Activated CD8-positive, alpha-beta memory T cell treated with anti-CD3 and anti-CD28 coated beads, Interleukin-2, amount 50 U/mL, for 48 hours (primary cell): ENCODE measurements around the gene PRAF2.
A peak's percentile ranks its signal among the peaks of the same experiment; 100 is the strongest.

Experiments used
- DNase-seq: peaks from one replicate; pipeline ENCODE4 v3.0.0-alpha.2; 2020

PRAF2 gene

GRCh38 chrX:49073601-49074575, at the start of gene PRAF2:
Gene PRAF2, minus strand, starts transcription at chrX:49074002. Its CDS starts 15 bp downstream, at chrX:49073987.
- DNase-seq, result peak; percentile 90

- no peak for DNase-seq
Observed at GRCh38 chrX:49122499-49122898, 48.7 kb upstream of the PRAF2 start.

- DNase-seq, result no peak
Observed at GRCh38 chrX:49120091-49120490, 46.3 kb upstream of the PRAF2 start.

GRCh38 chrX:49117581-49117980, 43.8 kb upstream of the PRAF2 start:
- DNase-seq, result no peak

GRCh38 chrX:49116716-49117115, 42.9 kb upstream of the PRAF2 start:
- no peak for DNase-seq

- no peak for DNase-seq
Observed at GRCh38 chrX:49116076-49116475, 42.3 kb upstream of the PRAF2 start.

- no peak for DNase-seq
Observed at GRCh38 chrX:49111791-49112190, 38.0 kb upstream of the PRAF2 start.

GRCh38 chrX:49110417-49110816, 36.6 kb upstream of the PRAF2 start:
- no peak for DNase-seq

GRCh38 chrX:49108641-49109040, 34.8 kb upstream of the PRAF2 start:
- no peak for DNase-seq

- DNase-seq, result no peak
Observed at GRCh38 chrX:49106930-49107329, 33.1 kb upstream of the PRAF2 start.

- DNase-seq, result no peak
Observed at GRCh38 chrX:49106296-49106695, 32.5 kb upstream of the PRAF2 start.

- DNase-seq, result no peak
Observed at GRCh38 chrX:49103637-49104036, 29.8 kb upstream of the PRAF2 start.

GRCh38 chrX:49102190-49102589, 28.4 kb upstream of the PRAF2 start:
- no peak for DNase-seq

GRCh38 chrX:49101629-49101984, 27.8 kb upstream of the PRAF2 start:
- DNase-seq, result no peak

- peak; percentile 89 for DNase-seq
Observed at GRCh38 chrX:49100704-49101628, 27.2 kb upstream of the PRAF2 start.

GRCh38 chrX:49096419-49096818, 22.6 kb upstream of the PRAF2 start:
- DNase-seq, result no peak

- DNase-seq, result no peak
Observed at GRCh38 chrX:49089553-49089952, 15.8 kb upstream of the PRAF2 start.

GRCh38 chrX:49082271-49082871, 8.6 kb upstream of the PRAF2 start:
- DNase-seq, result no peak

- peak; percentile 76 for DNase-seq
Observed at GRCh38 chrX:49079489-49080428, 6.0 kb upstream of the PRAF2 start, which contains the start of gene WDR45. Gene WDR45, minus strand, starts transcription at chrX:49079887. Its CDS starts 1,792 bp downstream, at chrX:49078095.

GRCh38 chrX:49077941-49078340, 4.1 kb upstream of the PRAF2 start:
- DNase-seq, result no peak

- DNase-seq, result no peak
Observed at GRCh38 chrX:49075347-49075746, 1.5 kb upstream of the PRAF2 start.

- DNase-seq, result no peak
Observed at GRCh38 chrX:49072712-49073095, 1.1 kb downstream of the PRAF2 start.
